Endodermal cell (in vitro differentiated cells): Measurements from ENCODE around the gene FBXL17. TPM values are rescaled to one million over a fixed set of nuclear protein-coding genes. Genes with fewer than 3 reads are reported as not detected.

Experiments
- DNase-seq: peaks from one replicate; pipeline ENCODE4 v3.0.0-alpha.2; 2017
- H3K27ac ChIP-seq: 2 replicates; pipeline ENCODE4 v1.5.1; 2013; ENCODE audit warnings: mild to moderate bottlenecking, low read depth, low read length, moderate library complexity
- H3K27me3 ChIP-seq: 2 replicates; pipeline ENCODE4 v1.6.1; 2013; ENCODE audit warnings: mild to moderate bottlenecking, low read length, moderate library complexity; ENCODE audit not compliant: insufficient read depth, control insufficient read depth, poor library complexity, severe bottlenecking
- H3K36me3 ChIP-seq: 2 replicates; pipeline ENCODE4 v1.7.0; 2013; ENCODE audit warnings: mild to moderate bottlenecking, low read length, moderate library complexity; ENCODE audit not compliant: control insufficient read depth, insufficient read depth
- H3K4me1 ChIP-seq: one replicate; pipeline ENCODE4 v1.7.0; 2013; ENCODE audit warnings: low read length; ENCODE audit not compliant: control insufficient read depth, insufficient read depth
- H3K4me3 ChIP-seq: 2 replicates; pipeline ENCODE4 v1.5.1; 2013; ENCODE audit warnings: mild to moderate bottlenecking, low read length, moderate library complexity
- H3K9ac ChIP-seq: 2 replicates; pipeline ENCODE4 v1.6.1; 2013; ENCODE audit warnings: mild to moderate bottlenecking, low read length, moderate library complexity; ENCODE audit not compliant: poor library complexity, severe bottlenecking; ENCODE audit errors: extremely low read depth
- H3K9me3 ChIP-seq: 2 replicates; pipeline ENCODE4 v1.6.1; 2013; ENCODE audit warnings: mild to moderate bottlenecking, low read length, moderate library complexity; ENCODE audit not compliant: control insufficient read depth
- H3K27ac Mint-ChIP-seq: 2 replicates; pipeline ENCODE4 v1.8.0; 2020; ENCODE audit warnings: mixed read lengths
- H3K27me3 Mint-ChIP-seq: 2 replicates; pipeline ENCODE4 v1.8.0; 2021; ENCODE audit warnings: mild to moderate bottlenecking, mixed read lengths; ENCODE audit not compliant: insufficient read depth
- H3K36me3 Mint-ChIP-seq: 2 replicates; pipeline ENCODE4 v1.8.0; 2020; ENCODE audit warnings: low read depth, mixed read lengths
- H3K4me1 Mint-ChIP-seq: 2 replicates; pipeline ENCODE4 v1.8.0; 2020; ENCODE audit warnings: mixed read lengths
- H3K4me3 Mint-ChIP-seq: 2 replicates; pipeline ENCODE4 v1.8.0; 2020; ENCODE audit warnings: mild to moderate bottlenecking, moderate library complexity, mixed read lengths
- H3K9me3 Mint-ChIP-seq: 2 replicates; pipeline ENCODE4 v1.8.0; 2020; ENCODE audit warnings: mild to moderate bottlenecking, mixed read lengths
- CTCF ChIP-seq: fragments of 200-600 bp; sonication (generic); conservative IDR thresholded peaks from 2 replicates; pipeline ENCODE4 v1.5.0; 2021; ENCODE audit warnings: antibody characterized with exemption, mild to moderate bottlenecking
- WGBS, 2 experiments: methylation state at CpG; one replicate each; pipeline versions ENCODE4 v1.1.5 to v1.1.7; 2013; ENCODE audit warnings: missing lambda C conversion rate in 2 of 2, mixed read lengths in 1 of 2; ENCODE audit not compliant: insufficient coverage in 1 of 2, insufficient read length in 1 of 2; 5-methylcytosine and 5-hydroxymethylcytosine counted together
- total RNA-seq, 2 donors: library from RNA; stranded (reverse); fragmentation: NEBNext Ultra II Directional in 1 of 2; extraction: Animal tissue kit (Norgen Biotek cat#: 25700) in 1 of 2; gene quantifications; 2 replicates in 1 of 2; 3 replicates in 1 of 2; pipeline ENCODE4 v1.2.1, GENCODE V29; 2021

FBXL17 gene
- total RNA-seq, 2 donors from 2014 or later: 7.4 to 8.6 TPM

GRCh38 chr5:108143581-108143980 lies 238.3 kb downstream of the FBXL17 start:
- TF ChIP-seq CTCF: no peak
- Histone ChIP-seq H3K9ac (no peak overlapping the region), H3K27me3 (no peaks in the 10 kb centered on the region), H3K27ac (no peak overlapping the region), H3K4me3 (no peak overlapping the region), H3K4me1 (no peaks in the 10 kb centered on the region), H3K36me3 (no peaks in the 10 kb centered on the region), H3K9me3 (no peaks in the 10 kb centered on the region)
- no peaks in the 10 kb centered on the region for H3K4me1 Mint-ChIP-seq
- no peak overlapping the region for H3K27ac Mint-ChIP-seq
- H3K4me3 Mint-ChIP-seq: no peak overlapping the region
- DNase-seq: no peak
- no peaks in the 10 kb centered on the region for H3K27me3 Mint-ChIP-seq
- no peaks in the 10 kb centered on the region for H3K9me3 Mint-ChIP-seq
- peaks cover 6% of the 10 kb centered on the region for H3K36me3 Mint-ChIP-seq

GRCh38 chr5:108141676-108142075 lies 240.2 kb downstream of the FBXL17 start:
- Histone ChIP-seq H3K9me3 (no peaks in the 10 kb centered on the region), H3K36me3 (no peaks in the 10 kb centered on the region), H3K9ac (no peak overlapping the region), H3K27me3 (no peaks in the 10 kb centered on the region), H3K4me3 (no peak overlapping the region), H3K27ac (no peak overlapping the region), H3K4me1 (no peaks in the 10 kb centered on the region)
- Mint-ChIP-seq H3K36me3 (peaks cover 4% of the 10 kb centered on the region), H3K4me3 (no peak overlapping the region), H3K27ac (no peak overlapping the region), H3K27me3 (no peaks in the 10 kb centered on the region), H3K4me1 (no peaks in the 10 kb centered on the region), H3K9me3 (no peaks in the 10 kb centered on the region)
- WGBS, 2 experiments: 71 to 79% methylated on average over 1 to 2 of the region's 2 CpGs
- no peak for TF ChIP-seq CTCF
- no peak for DNase-seq

- no peak overlapping the region for H3K27ac ChIP-seq
- H3K9ac ChIP-seq: no peak overlapping the region
- no peak overlapping the region for H3K4me3 ChIP-seq
- no peaks in the 10 kb centered on the region for H3K9me3 ChIP-seq
- no peaks in the 10 kb centered on the region for H3K27me3 ChIP-seq
- H3K27ac Mint-ChIP-seq: no peak overlapping the region
- H3K36me3 ChIP-seq: no peaks in the 10 kb centered on the region
- TF ChIP-seq CTCF: no peak
- no peak for DNase-seq
- H3K4me1 ChIP-seq: no peaks in the 10 kb centered on the region
- no peaks in the 10 kb centered on the region for H3K27me3 Mint-ChIP-seq
- H3K4me3 Mint-ChIP-seq: no peak overlapping the region
- WGBS, 2 experiments: 95% methylated on average over 2 of the region's 2 CpGs; no CpG with 5 or more reads in 1 of the 2 experiments
- H3K4me1 Mint-ChIP-seq: no peaks in the 10 kb centered on the region
- no peaks in the 10 kb centered on the region for H3K36me3 Mint-ChIP-seq
- H3K9me3 Mint-ChIP-seq: no peaks in the 10 kb centered on the region
These were observed 245.4 kb downstream of the FBXL17 start for GRCh38 chr5:108136493-108136892.
